Spleen (tissue), 11 donors: ENCODE results near the gene TRIM50. TPM values are rescaled to one million over a fixed set of nuclear protein-coding genes. Genes with fewer than 3 reads are reported as not detected.
A peak's percentile ranks its signal among the peaks of the same experiment; 100 is the strongest.
"Not testable (repeated sequence)": the region's sequence is repeated elsewhere in the genome, so short reads cannot be mapped to it uniquely, and the experiment has no call there.

ENCODE experiments used
- DNase-seq: peaks from one replicate; pipeline ENCODE4 v3.0.0-alpha.2; 2020
- H3K27ac ChIP-seq, 8 donors: fragments of 200-600 bp; sonication (generic) in 7 of 8; 1 replicate in 4 of 8; 2 replicates in 4 of 8; pipeline versions ENCODE4 v1.5.0 to v1.8.0; 2016 to 2021; ENCODE audit warnings: inconsistent platforms in 4 of 8, mild to moderate bottlenecking in 4 of 8, moderate library complexity in 1 of 8
- H3K27me3 ChIP-seq, 7 donors: fragments of 200-600 bp; sonication (generic) in 6 of 7; replicated peaks in 1 of 7; 1 replicate in 4 of 7; 2 replicates in 3 of 7; pipeline versions ENCODE4 v1.5.0 to v1.8.0; 2016 to 2021; ENCODE audit warnings: inconsistent platforms in 3 of 7, mild to moderate bottlenecking in 1 of 7
- H3K36me3 ChIP-seq, 6 donors: fragments of 200-600 bp; sonication (generic) in 5 of 6; 1 replicate in 4 of 6; 2 replicates in 2 of 6; pipeline versions ENCODE4 v1.5.0 to v1.8.0; 2016 to 2021; ENCODE audit warnings: inconsistent platforms in 2 of 6
- H3K4me1 ChIP-seq, 6 donors: fragments of 200-600 bp; sonication (generic) in 5 of 6; 1 replicate in 3 of 6; 2 replicates in 3 of 6; pipeline versions ENCODE4 v1.5.0 to v1.8.0; 2016 to 2021; ENCODE audit warnings: inconsistent platforms in 3 of 6
- H3K4me3 ChIP-seq, 8 donors: fragments of 200-600 bp; sonication (generic) in 7 of 8; 1 replicate in 4 of 8; 2 replicates in 4 of 8; pipeline versions ENCODE4 v1.5.0 to v1.8.0; 2016 to 2021; ENCODE audit warnings: inconsistent platforms in 4 of 8, mild to moderate bottlenecking in 4 of 8, moderate library complexity in 2 of 8
- H3K9me3 ChIP-seq, 8 donors: fragments of 200-600 bp; sonication (generic) in 7 of 8; 1 replicate in 4 of 8; 2 replicates in 4 of 8; pipeline versions ENCODE4 v1.5.0 to v1.8.0; 2016 to 2021; ENCODE audit warnings: inconsistent platforms in 4 of 8
- CTCF ChIP-seq, 11 experiments: fragments of 200-600 bp in 7 of 11; fragments of 450-650 bp in 4 of 11; sonication (generic) in 4 of 11; IDR thresholded peaks in 8 of 11; conservative IDR thresholded peaks in 3 of 11; 1 replicate in 7 of 11; 2 replicates in 4 of 11; pipeline versions ENCODE4 v1.4.0 to v1.8.0; 2016 to 2021; ENCODE audit warnings: antibody characterized with exemption in 11 of 11, inconsistent platforms in 4 of 11, mild to moderate bottlenecking in 1 of 11
- POLR2A ChIP-seq, 3 donors: fragments of 450-650 bp; IDR thresholded peaks; one replicate each; pipeline ENCODE4 v1.5.1; 2017; ENCODE audit warnings: antibody characterized with exemption in 3 of 3, mild to moderate bottlenecking in 1 of 3
- POLR2AphosphoS5 ChIP-seq, 3 donors: sonication (generic); formaldehyde crosslinking; IDR thresholded peaks; one replicate each; pipeline ENCODE4 v1.5.1; 2017; ENCODE audit warnings: antibody characterized with exemption in 3 of 3
- WGBS, 5 donors: extraction: QIAGEN DNeasy Blood & Tissue Kit in 3 of 5; methylation state at CpG; one replicate each; pipeline versions ENCODE4 v1.1.5 to v1.1.7; 2013 to 2018; 5-methylcytosine and 5-hydroxymethylcytosine counted together
- intact Hi-C: fragments of 100-400 bp; cut with DNase I; formaldehyde crosslinking; loops from one replicate; pipeline ENCODE4 v1.15.0; 2023; ENCODE audit warnings: low total_unique reads
- polyA plus RNA-seq, 3 donors: library from polyadenylated mRNA; stranded (reverse); fragments of 200-250 nt; gene quantifications; one replicate each; pipeline ENCODE4 v1.2.1, GENCODE V29; 2013
- total RNA-seq, 7 donors: library from RNA; depleted of rRNA in 3 of 7; stranded (reverse); fragments of >200 nt in 3 of 7; fragmentation: NEBNext Ultra II Directional in 4 of 7; extraction: Animal tissue kit (Norgen Biotek cat#: 25700) in 4 of 7; gene quantifications; one replicate each; pipeline versions ENCODE4 v1.1.0 to v1.2.1, GENCODE V29; 2016 to 2021
- donor health status: healthy with polysubstance abuse.
- donor health status: DM: no; HTN: no; CAD: no; lungs with moderate emphysema.
- donor health status: DM: no; HTN: no; CAD: no.
- donor health status: Bipolar disorder and iron deficiency.
- donor health status: healthy.
- donor health status: DM: no; HTN: no; CAD: no.
- donor health status: DM: yes; HTN: yes; CAD: no.

The TRIM50 gene
- total and polyA plus RNA-seq, 10 donors, result 0.13 to 1.8 (median 0.32) TPM; not detected in 3

- Histone ChIP-seq H3K9me3 (no peaks in the 10 kb centered on the region), H3K27ac (no peak overlapping the region), H3K36me3 (no peaks in the 10 kb centered on the region), H3K4me1 (peaks cover 0 to 19% (median 6%) of the 10 kb centered on the region in 6 donors), H3K4me3 (no peak overlapping the region), H3K27me3 (peaks cover 0 to 20% (median 0%) of the 10 kb centered on the region in 7 donors)
- 86 to 91% (median 89%) methylated on average over 27 to 28 of the region's 28 CpGs for WGBS, 5 donors
- intact Hi-C loops, result no loop called here
- DNase-seq, result no peak
- TF ChIP-seq POLR2AphosphoS5 (IDR thresholded peaks at IDR 0.05), result no peak
- TF ChIP-seq CTCF (IDR thresholded peaks at IDR 0.05 in 8 of 11, conservative IDR thresholded peaks at IDR 0.05 in 3 of 11), result no peak
- no peak for TF ChIP-seq POLR2A (IDR thresholded peaks at IDR 0.05)
These were observed 35.5 kb upstream of the TRIM50 start for GRCh38 chr7:73363225-73364005.

- DNase-seq, H3K9me3 ChIP-seq, H3K4me3 ChIP-seq, intact Hi-C loops, H3K36me3 ChIP-seq, H3K27ac ChIP-seq: not testable (repeated sequence)
- peaks cover 0 to 24% (median 0%) of the 10 kb centered on the region in 7 donors for H3K27me3 ChIP-seq
- 84 to 97% (median 88%) methylated on average over 1 of the region's 1 CpG for WGBS, 5 donors
- H3K4me1 ChIP-seq, result peaks cover 0 to 22% (median 11%) of the 10 kb centered on the region in 6 donors
These were observed 32.7 kb upstream of the TRIM50 start for GRCh38 chr7:73360590-73360989.

- TF ChIP-seq CTCF (IDR thresholded peaks at IDR 0.05 in 8 of 11, conservative IDR thresholded peaks at IDR 0.05 in 3 of 11), result no peak
- TF ChIP-seq POLR2A (IDR thresholded peaks at IDR 0.05), result no peak
- TF ChIP-seq POLR2AphosphoS5 (IDR thresholded peaks at IDR 0.05), result no peak
These were observed 32.0 kb upstream of the TRIM50 start for GRCh38 chr7:73359746-73360375.

DNA sequence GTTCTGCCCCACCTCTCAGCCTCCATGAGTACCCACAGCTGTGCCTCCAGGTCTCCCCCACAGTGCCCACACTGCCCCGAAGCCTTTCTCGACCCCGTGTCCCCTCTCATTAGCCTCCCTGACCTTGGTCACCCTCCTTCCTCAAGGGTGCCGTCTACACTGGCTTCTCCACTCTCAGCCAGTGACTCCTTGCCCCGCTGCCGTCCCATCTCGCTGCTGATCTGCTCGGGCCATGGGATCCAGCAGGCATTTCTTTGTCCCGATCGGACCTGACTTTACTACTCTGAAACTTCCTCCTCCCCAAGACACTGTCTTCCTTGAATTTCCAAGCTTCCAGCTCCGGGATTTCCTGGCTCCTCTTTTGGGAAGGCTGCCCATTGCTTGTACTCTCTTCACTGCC lies 31.4 kb upstream of the TRIM50 start:
- Histone ChIP-seq H3K27ac (peak overlapping the region in 2 of 8 donors; percentile 78 to 80), H3K4me3 (no peak overlapping the region), H3K9me3 (no peaks in the 10 kb centered on the region), H3K4me1 (peaks cover 0 to 22% (median 11%) of the 10 kb centered on the region in 6 donors), H3K27me3 (peaks cover 0 to 24% (median 0%) of the 10 kb centered on the region in 7 donors), H3K36me3 (no peaks in the 10 kb centered on the region)
- TF ChIP-seq POLR2A (IDR thresholded peaks at IDR 0.05), result no peak
- no peak for TF ChIP-seq CTCF (IDR thresholded peaks at IDR 0.05 in 8 of 11, conservative IDR thresholded peaks at IDR 0.05 in 3 of 11)
- TF ChIP-seq POLR2AphosphoS5 (IDR thresholded peaks at IDR 0.05), result no peak
- WGBS, 5 donors, result 87 to 94% (median 91%) methylated on average over 11 of the region's 11 CpGs
- DNase-seq, result no peak
- intact Hi-C loops, result no loop called here

More at GRCh38 chr7:73359746-73360375, 32.0 kb upstream of the TRIM50 start:
- Histone ChIP-seq H3K36me3 (no peaks in the 10 kb centered on the region), H3K27me3 (peaks cover 0 to 24% (median 0%) of the 10 kb centered on the region in 7 donors), H3K9me3 (no peaks in the 10 kb centered on the region), H3K4me1 (peaks cover 0 to 22% (median 11%) of the 10 kb centered on the region in 6 donors), H3K4me3 (no peak overlapping the region), H3K27ac (no peak overlapping the region)
- 90 to 96% (median 92%) methylated on average over 12 to 13 of the region's 13 CpGs for WGBS, 5 donors
- DNase-seq, result no peak
- intact Hi-C loops, result no loop called here
